Mammary epithelial cell (primary cell): ENCODE measurements around the gene TMEM129.

ENCODE experiments used
- CTCF ChIP-seq, 2 donors: IDR thresholded peaks in 1 of 2; conservative IDR thresholded peaks in 1 of 2; 2 replicates each; pipeline ENCODE4 v1.5.1; 2011 to 2012; ENCODE audit warnings: inconsistent platforms in 2 of 2, low read length in 2 of 2, mild to moderate bottlenecking in 2 of 2, control low read depth in 1 of 2, low read depth in 1 of 2; ENCODE audit not compliant: insufficient read depth in 1 of 2; ENCODE audit errors: extremely low read depth in 1 of 2
- EZH2 ChIP-seq: IDR thresholded peaks from 2 replicates; pipeline ENCODE4 v1.6.1; 2012; ENCODE audit warnings: low read length, inconsistent platforms, borderline replicate concordance

DNA sequence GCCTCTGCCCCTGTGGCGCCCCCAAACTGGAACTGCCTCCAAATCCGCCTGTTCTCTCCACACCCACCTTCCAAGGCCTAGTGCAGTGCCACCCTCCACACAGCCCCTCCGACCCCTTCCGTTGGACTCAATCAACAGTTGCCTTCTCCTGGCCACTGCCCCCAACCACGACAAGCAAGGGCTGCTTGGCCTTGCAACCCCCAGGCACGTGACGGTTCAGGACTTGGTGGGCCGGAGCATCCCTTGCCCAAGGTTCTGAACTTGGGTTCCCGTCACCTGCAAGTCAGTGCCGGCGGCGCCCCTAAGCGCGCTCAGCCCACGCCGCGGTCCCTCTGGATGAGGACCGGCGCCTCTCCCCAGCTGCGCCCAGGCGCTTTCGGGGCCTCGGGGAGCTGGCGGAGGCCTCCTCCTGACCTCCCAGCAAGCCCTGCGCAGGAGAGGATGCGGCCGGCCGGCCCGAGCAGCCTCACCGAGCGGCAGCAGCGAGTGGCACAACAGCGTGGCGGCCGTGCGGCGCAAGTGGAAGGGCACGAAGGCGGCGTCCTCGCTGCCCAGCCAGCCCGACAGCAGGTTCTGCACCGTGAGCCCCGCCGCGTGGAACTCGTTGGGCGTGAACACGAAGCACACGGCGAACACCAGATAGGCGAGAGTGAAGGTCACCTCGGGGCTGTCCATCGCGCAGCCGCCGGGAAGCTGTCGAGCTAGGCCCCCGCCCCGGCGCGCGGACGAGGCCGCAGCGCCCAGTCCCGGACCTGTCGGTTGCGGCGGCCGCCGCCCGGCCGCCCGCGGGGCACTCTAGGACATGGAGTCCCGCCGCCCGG lies 750 bp downstream of the TMEM129 start:
- no peak for TF ChIP-seq CTCF (conservative IDR thresholded peaks at IDR 0.05 in 1 of 2, IDR thresholded peaks at IDR 0.05 in 1 of 2; ENCODE audit: extremely low read depth in 1 of 2, insufficient read depth in 1 of 2, low read depth in 1 of 2, low read length in 2 of 2)
- no peak for TF ChIP-seq EZH2
